ENCODE data around the gene CAMSAP2.

GRCh38 chr1:200869753-200870391 lies 131.2 kb downstream of the CAMSAP2 start:
- TF ChIP-seq POLR2A (IDR thresholded peaks at IDR 0.05; ENCODE audit: borderline replicate concordance, extremely low read depth, insufficient read depth, insufficient read length) (no peak), CEBPB (IDR thresholded peaks at IDR 0.05; ENCODE audit: low read depth) (no peak), POLR2AphosphoS5 (IDR thresholded peaks at IDR 0.05; ENCODE audit: low read depth, low read length) (no peak), EZH2phosphoT487 (IDR thresholded peaks at IDR 0.05; ENCODE audit: borderline replicate concordance) (no peak), RAD21 (IDR thresholded peaks at IDR 0.05; ENCODE audit: low read depth) (no peak)
- TF ChIP-seq, protein P1, sequence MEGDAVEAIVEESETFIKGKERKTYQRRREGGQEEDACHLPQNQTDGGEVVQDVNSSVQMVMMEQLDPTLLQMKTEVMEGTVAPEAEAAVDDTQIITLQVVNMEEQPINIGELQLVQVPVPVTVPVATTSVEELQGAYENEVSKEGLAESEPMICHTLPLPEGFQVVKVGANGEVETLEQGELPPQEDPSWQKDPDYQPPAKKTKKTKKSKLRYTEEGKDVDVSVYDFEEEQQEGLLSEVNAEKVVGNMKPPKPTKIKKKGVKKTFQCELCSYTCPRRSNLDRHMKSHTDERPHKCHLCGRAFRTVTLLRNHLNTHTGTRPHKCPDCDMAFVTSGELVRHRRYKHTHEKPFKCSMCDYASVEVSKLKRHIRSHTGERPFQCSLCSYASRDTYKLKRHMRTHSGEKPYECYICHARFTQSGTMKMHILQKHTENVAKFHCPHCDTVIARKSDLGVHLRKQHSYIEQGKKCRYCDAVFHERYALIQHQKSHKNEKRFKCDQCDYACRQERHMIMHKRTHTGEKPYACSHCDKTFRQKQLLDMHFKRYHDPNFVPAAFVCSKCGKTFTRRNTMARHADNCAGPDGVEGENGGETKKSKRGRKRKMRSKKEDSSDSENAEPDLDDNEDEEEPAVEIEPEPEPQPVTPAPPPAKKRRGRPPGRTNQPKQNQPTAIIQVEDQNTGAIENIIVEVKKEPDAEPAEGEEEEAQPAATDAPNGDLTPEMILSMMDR (IDR thresholded peaks at IDR 0.05 in 2 of 3, conservative IDR thresholded peaks at IDR 0.05 in 1 of 3; ENCODE audit: borderline replicate concordance in 1 of 3, insufficient read depth in 1 of 3, low read depth in 2 of 3, low read length in 2 of 3): no peak
